Natural killer cell (primary cell): ENCODE results near the gene CLEC2A. TPM values are rescaled to one million over a fixed set of nuclear protein-coding genes. Genes with fewer than 3 reads are reported as not detected.
A peak's percentile ranks its signal among the peaks of the same experiment; 100 is the strongest.

Experiments
- ATAC-seq, 3 donors: fragments of 150-1000 bp in 2 of 3; fragments of 200-7000 bp in 1 of 3; cut with Tn5 transposase; 1 replicate in 1 of 3; 2 replicates in 2 of 3; pipeline ENCODE4 v1.10.0; 2021; ENCODE audit warnings: mild to moderate bottlenecking in 2 of 3, moderate library complexity in 2 of 3
- DNase-seq, 2 donors: peaks; one replicate each; pipeline versions ENCODE4 v3.0.0 to v3.0.0-alpha.2; 2013 to 2021; ENCODE audit warnings: mixed read lengths in 1 of 2
- H3K27ac ChIP-seq: one replicate; pipeline ENCODE4 v1.5.1; 2013; ENCODE audit warnings: mild to moderate bottlenecking, low read length
- H3K27me3 ChIP-seq: one replicate; pipeline ENCODE4 v1.6.1; 2013; ENCODE audit warnings: low read length; ENCODE audit not compliant: control insufficient read depth, insufficient read depth
- H3K36me3 ChIP-seq: one replicate; pipeline ENCODE4 v1.6.1; 2013; ENCODE audit warnings: low read length; ENCODE audit not compliant: control insufficient read depth, insufficient read depth
- H3K4me1 ChIP-seq: one replicate; pipeline ENCODE4 v1.6.1; 2013; ENCODE audit warnings: low read length; ENCODE audit not compliant: control insufficient read depth, insufficient read depth
- H3K4me3 ChIP-seq: one replicate; pipeline ENCODE4 v1.5.1; 2013; ENCODE audit warnings: low read length
- H3K9me3 ChIP-seq: one replicate; pipeline ENCODE4 v1.6.1; 2013; ENCODE audit warnings: low read length; ENCODE audit not compliant: control insufficient read depth, insufficient read depth
- H3K27ac Mint-ChIP-seq, 2 donors: one replicate each; pipeline ENCODE4 v1.8.0; 2022; ENCODE audit warnings: mild to moderate bottlenecking in 2 of 2, mixed read lengths in 2 of 2, moderate library complexity in 1 of 2
- H3K27me3 Mint-ChIP-seq, 2 donors: one replicate each; pipeline ENCODE4 v1.8.0; 2022; ENCODE audit warnings: low read depth in 2 of 2, mixed read lengths in 2 of 2
- H3K36me3 Mint-ChIP-seq: one replicate; pipeline ENCODE4 v1.8.0; 2022; ENCODE audit warnings: mixed read lengths
- H3K4me1 Mint-ChIP-seq, 2 donors: one replicate each; pipeline ENCODE4 v1.8.0; 2022; ENCODE audit warnings: mixed read lengths in 2 of 2
- H3K4me3 Mint-ChIP-seq: one replicate; pipeline ENCODE4 v1.8.0; 2022; ENCODE audit warnings: mild to moderate bottlenecking, moderate library complexity, mixed read lengths
- H3K9me3 Mint-ChIP-seq, 2 donors: one replicate each; pipeline ENCODE4 v1.8.0; 2022; ENCODE audit warnings: mixed read lengths in 2 of 2
- CTCF ChIP-seq: fragments of 200-600 bp; IDR thresholded peaks from one replicate; pipeline ENCODE4 v1.8.0; 2022; ENCODE audit warnings: antibody characterized with exemption
- WGBS: methylation state at CpG from one replicate; pipeline ENCODE4 v1.1.7; 2013; ENCODE audit warnings: missing lambda C conversion rate; ENCODE audit not compliant: insufficient coverage; 5-methylcytosine and 5-hydroxymethylcytosine counted together
- intact Hi-C: fragments of 100-400 bp; cut with micrococcal nuclease; formaldehyde crosslinking; loops from one replicate; pipeline ENCODE4 v1.14.2; 2022
- total RNA-seq, 4 donors: library from RNA; stranded (reverse); fragments of 120-200 nt in 1 of 4; gene quantifications; one replicate each; pipeline versions ENCODE4 v1.2.3 to v1.2.4, GENCODE V29; 2013 to 2022

The CLEC2A gene
- total RNA-seq, 3 donors from 2014 or later (not counting 1 experiment from before 2014, with no cell fraction given), result not detected

- Mint-ChIP-seq H3K27me3 (no peaks in the 10 kb centered on the region), H3K27ac (no peak overlapping the region)
These were observed 11.1 kb upstream of the CLEC2A start for GRCh38 chr12:9943240-9943639.

GRCh38 chr12:9941838-9942237 is 9.7 kb upstream of the CLEC2A start:
- Histone ChIP-seq H3K4me1 (no peaks in the 10 kb centered on the region), H3K27me3 (no peaks in the 10 kb centered on the region), H3K4me3 (no peak overlapping the region), H3K9me3 (no peaks in the 10 kb centered on the region), H3K36me3 (no peaks in the 10 kb centered on the region), H3K27ac (no peak overlapping the region)
- Mint-ChIP-seq H3K27me3 (no peaks in the 10 kb centered on the region), H3K9me3 (no peaks in the 10 kb centered on the region), H3K27ac (no peak overlapping the region), H3K4me3 (no peak overlapping the region), H3K4me1 (peaks cover 7 to 11% of the 10 kb centered on the region in 2 donors), H3K36me3 (no peaks in the 10 kb centered on the region)
- intact Hi-C loops, result loop anchor here (5.0 to 10.0 kb wide), 2 partner anchors 203 to 250 kb away; no protein-coding TSS in a partner anchor
- WGBS, result 100% methylated on average over 1 of the region's 1 CpG
- ATAC-seq (no peak), DNase-seq (no peak)
- no peak for TF ChIP-seq CTCF

More at GRCh38 chr12:9943240-9943639, 11.1 kb upstream of the CLEC2A start:
- no peaks in the 10 kb centered on the region for H3K27me3 ChIP-seq
- H3K4me1 ChIP-seq, result no peaks in the 10 kb centered on the region
- no peaks in the 10 kb centered on the region for H3K36me3 ChIP-seq
- Mint-ChIP-seq H3K9me3 (no peaks in the 10 kb centered on the region), H3K4me1 (peaks cover 16 to 19% of the 10 kb centered on the region in 2 donors), H3K36me3 (no peaks in the 10 kb centered on the region), H3K4me3 (peak overlapping the region; percentile 68)
- no peak overlapping the region for H3K27ac ChIP-seq
- ATAC-seq (peak in 2 of 3 donors; percentile 65 to 75), DNase-seq (peak in 1 of 2 donors; percentile 20)
- 69% methylated on average over 19 of the region's 19 CpGs for WGBS
- TF ChIP-seq CTCF, result no peak
- no peak overlapping the region for H3K4me3 ChIP-seq
- H3K9me3 ChIP-seq, result no peaks in the 10 kb centered on the region
- intact Hi-C loops, result loop anchor here (5.0 to 10.0 kb wide), 2 partner anchors 202 to 249 kb away; no protein-coding TSS in a partner anchor

DNA sequence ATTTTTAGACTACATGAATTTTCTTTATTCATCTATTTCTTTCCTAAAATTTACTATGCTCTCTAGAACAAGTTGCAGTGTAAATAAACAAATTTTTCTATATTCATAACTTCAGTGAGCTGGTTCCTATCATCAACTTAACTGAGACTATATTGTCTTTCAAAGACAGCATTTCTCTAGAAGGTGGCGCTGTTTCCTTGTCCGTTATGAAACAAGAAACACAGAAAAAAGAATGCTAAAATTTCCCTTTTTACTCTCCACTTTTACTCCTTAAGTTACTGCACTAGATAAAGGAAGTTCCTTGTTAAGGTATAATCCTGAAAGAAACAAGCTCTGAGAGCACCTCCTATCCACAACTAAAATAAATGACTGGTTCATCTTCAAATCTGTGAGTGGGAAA is 8.2 kb upstream of the CLEC2A start:
- no peak overlapping the region for H3K27ac Mint-ChIP-seq
- whole genome bisulfite sequencing, result no CpG with 5 or more reads among the region's 2 CpGs

More for the DNA sequence above, 8.2 kb upstream of the CLEC2A start:
- DNase-seq (peak in 1 of 2 donors; percentile 55), ATAC-seq (peak in 1 of 3 donors; percentile 45)
- Mint-ChIP-seq H3K9me3 (no peaks in the 10 kb centered on the region), H3K27me3 (no peaks in the 10 kb centered on the region), H3K4me1 (peaks cover 7 to 11% of the 10 kb centered on the region in 2 donors), H3K4me3 (no peak overlapping the region), H3K36me3 (no peaks in the 10 kb centered on the region)
- Histone ChIP-seq H3K9me3 (no peaks in the 10 kb centered on the region), H3K4me1 (no peaks in the 10 kb centered on the region), H3K4me3 (no peak overlapping the region), H3K27me3 (no peaks in the 10 kb centered on the region), H3K27ac (no peak overlapping the region), H3K36me3 (no peaks in the 10 kb centered on the region)
- peak; percentile 53 for TF ChIP-seq CTCF
- intact Hi-C loops, result loop anchor here (5.0 to 10.0 kb wide), 2 partner anchors 204 to 252 kb away; no protein-coding TSS in a partner anchor
